ENCODE results near the gene PRPF6.
"Not testable (repeated sequence)": the region's sequence is repeated elsewhere in the genome, so short reads cannot be mapped to it uniquely, and the experiment has no call there.

PRPF6 gene

DNA sequence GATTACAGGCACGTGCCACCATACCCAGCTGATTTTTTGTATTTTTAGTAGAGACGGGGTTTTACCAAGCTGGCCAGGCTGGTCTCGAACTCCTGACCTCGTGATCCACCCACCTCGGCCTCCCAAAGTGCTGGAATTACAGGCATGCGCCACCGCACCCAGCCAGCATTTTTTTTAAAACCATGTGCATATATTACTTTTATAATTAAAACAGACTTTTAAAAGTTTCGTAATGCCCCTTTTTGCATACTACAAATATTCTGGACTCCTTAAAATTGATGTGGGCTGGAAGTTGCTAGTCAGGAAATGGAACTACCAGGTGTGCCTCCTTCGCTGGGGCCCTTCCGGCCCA, 9.0 kb upstream of the PRPF6 start:
- in situ Hi-C loops (cut with HindIII; ENCODE audit: low sequenced_read_pairs) = not testable (repeated sequence)

DNA sequence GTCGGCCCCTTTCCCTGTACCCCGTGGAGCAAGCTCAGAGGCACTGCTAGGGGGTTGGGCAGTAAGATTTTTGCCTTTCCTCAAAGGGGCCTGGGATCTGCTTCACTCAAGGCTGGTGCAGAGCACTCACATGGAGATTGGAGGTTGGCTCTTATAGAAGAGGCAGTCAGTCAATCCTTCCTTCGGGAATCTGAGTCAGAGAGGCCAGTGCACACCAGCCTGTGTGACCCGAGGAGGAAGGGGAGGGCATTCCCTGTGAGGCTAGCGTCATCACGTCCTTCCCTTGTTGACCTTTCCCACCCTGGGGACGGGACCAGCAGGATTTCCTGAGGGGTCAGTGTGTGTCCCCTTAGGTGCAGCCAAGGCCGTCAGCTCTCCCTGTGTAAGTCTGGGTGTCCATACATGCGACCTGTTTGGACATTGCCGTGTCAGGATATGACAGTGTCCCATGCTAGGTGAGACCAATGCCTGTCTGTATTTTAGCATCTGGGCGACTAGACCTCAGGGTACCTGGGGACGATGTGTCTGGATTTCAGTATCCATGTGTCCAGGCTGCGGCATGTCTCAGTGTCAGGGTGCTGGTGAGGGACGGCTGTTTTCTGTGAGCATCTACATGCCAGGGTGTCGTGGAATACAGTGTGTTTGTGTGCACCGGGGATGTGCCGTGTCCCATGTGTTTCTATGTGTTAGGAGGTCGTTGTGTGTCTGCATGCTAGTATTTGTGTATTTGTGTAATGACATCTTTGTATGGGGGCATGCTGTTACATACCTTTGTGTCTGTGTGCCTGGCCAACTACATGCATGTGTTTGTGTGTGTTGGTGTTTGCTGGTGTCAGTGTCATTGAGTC, 8.4 kb upstream of the PRPF6 start:
- in situ Hi-C loops (cut with HindIII; ENCODE audit: low sequenced_read_pairs) = no loop called here

DNA sequence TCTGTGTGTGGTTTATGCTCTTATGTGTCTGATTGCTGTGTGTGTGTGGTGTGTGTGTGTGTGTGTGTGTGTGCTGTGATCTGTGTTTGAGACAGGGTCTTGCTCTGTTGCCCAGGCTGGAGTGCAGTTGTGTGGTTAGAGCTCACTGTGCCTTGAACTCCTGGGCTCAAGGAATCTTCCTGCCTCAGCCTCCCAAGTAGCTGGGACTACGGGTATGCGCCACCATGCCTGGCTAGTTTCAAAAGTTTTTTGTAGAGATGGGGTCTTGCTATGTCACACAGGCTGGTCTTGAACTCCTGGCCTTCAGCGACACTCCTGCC, 7.8 kb upstream of the PRPF6 start:
- in situ Hi-C loops (cut with HindIII; ENCODE audit: low sequenced_read_pairs) = no loop called here

DNA sequence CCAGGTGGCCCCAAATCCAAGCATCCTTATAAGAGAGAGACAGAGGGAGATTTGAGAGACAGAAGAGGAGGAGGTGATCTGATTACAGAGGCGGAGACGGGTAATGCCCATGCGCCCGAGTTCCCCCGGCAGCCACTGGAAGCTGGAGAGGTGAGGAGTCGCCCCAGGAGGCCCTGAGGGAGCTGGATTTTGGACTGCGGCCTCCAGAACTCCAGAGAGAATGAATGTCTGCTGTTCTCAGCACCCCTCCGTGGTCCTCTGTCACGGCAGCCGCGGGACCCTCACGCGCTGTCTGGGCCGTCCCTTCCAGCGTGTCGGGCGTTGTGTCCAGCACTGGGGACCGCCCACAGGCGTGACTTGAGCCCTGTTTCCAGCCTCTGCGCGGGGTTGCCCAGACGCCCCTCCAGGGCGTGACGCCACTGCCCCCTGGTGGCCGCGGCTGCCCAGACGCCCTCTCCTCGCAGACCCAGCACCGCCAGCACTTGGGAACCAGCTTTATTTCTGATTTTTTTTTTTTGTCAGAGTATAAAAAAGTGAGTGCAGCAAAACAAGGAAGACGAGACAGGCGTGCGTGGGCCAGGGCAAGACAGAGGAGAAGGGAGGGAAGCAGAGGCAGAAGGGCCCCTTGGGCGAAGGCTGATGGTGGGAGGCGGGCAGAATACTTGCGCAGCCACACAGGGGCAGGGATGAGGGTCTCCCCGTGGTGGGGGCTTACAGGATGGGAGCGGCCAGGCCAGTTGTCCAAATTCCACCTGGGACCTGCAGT, 7.1 kb upstream of the PRPF6 start:
- in situ Hi-C loops (cut with HindIII; ENCODE audit: low sequenced_read_pairs) = no loop called here

DNA sequence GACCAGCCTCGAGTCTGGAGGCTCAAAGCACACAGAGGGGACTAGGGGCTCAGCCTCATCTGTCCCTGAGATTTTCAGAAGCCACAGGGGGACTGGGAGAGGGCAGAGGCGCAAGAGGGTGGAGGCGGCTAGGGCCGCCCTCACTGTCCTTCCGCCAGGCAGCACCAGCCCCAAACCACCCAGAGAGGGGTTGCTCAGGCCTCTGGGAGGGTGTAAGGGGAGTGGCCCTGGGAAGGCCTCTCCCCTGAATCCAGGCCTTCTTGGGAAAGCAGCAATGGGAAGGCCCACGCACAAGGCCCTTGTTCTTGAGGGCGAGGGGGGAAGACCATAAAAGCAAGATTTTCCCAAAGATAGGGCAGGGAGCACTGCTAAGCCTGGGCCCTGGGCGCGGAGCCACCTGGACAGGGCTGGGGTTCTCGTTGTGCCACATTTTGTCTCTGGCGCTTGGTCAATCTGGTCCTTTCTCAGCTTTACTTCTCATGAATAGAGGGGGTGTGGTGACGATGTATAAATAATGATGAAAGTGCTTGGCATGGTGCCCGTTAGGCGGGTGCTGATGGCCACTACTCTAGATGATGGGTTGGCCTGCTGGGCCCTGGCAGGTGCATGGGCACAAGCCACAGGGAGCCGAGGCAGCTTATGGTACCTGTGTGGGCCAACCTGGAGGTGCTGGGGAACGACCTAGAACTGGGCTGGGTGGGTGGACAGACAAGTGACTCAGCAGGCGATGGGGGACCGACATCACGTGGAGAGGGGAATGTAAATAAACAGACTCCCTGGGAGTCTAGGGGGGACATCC, 6.3 kb upstream of the PRPF6 start:
- in situ Hi-C loops (cut with HindIII; ENCODE audit: low sequenced_read_pairs) = no loop called here

DNA sequence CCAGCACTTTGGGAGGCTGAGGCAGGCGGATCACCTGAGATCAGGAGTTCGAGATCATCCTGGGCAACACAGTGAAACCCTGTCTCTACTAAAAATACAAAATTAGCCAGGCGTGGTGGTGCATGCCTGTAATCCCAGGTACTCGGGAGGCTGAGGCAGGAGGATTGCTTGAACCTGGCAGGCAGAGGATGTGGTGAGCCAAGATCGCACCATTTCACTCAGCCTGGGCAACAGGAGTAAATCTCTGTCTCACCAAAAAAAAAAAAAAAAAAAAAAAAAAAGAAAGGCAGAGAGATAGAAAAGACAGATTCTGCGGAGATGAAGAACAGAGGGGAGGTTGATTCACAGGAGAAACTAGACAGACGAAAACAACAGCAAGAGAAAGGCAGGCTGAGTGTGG, 4.4 kb upstream of the PRPF6 start:
- in situ Hi-C loops (cut with HindIII; ENCODE audit: low sequenced_read_pairs) = not testable (repeated sequence)

DNA sequence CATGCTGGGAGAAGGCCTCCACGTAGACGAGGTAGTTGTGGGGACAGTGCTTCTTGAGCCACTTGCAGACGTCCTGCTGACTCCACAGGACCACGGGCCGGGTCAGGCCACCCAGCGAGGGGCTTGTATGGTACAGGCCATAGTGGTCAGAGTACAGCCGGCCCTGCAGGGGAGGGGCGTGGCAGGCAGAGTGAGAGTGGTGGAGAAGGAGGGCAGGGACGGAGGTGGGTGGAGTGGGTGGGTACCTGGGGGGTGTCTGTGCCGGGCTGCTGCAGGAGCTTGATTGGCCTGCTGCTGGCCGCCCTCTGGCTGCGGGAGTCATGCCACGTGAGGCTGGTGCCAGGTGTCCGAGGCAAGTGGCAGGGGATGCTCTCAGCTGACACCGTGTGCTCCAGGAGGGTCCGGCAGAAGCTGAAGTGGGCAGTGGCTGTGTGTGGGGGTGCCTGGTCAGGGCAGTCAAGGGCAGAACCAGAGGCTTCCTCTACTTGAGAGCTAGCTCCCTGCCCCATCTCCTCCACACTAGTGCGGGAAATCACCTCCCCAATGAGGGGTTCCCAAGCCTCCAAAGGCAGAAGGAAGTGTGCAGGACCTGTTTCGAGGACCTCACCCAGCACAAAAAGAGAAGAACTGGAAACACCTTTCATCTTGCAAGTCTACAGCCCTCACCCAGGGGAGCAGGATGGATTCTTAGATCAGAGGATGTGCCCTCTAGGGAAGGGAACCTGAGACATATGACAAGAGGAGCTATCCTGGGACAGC, 3.8 kb upstream of the PRPF6 start:
- in situ Hi-C loops (cut with HindIII; ENCODE audit: low sequenced_read_pairs) = no loop called here

DNA sequence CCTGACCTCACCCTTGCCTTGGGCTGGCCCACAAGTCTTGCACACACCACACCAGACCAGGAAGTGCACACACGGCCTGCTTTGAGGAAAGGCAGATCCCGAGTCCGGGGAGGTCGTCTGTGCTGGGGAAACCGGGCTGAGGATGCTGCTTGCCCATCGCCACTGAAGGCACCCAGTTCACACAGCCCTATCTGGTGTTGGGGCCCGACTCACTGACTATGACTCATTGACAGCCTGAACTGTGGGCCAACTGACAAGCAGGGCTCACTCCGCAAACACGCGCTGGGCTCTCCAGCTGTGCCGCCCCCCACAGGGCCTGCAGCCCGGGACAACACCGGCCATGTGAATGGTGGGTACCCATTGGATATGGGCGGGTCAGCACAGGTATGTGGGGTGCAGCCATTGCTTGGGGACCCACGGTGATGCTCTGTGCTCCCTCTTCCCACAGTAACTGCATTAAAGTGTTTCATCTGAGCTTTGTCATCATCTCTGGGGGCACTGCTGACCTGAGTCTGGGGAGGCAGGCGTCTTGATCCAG, 3.1 kb upstream of the PRPF6 start:
- in situ Hi-C loops (cut with HindIII; ENCODE audit: low sequenced_read_pairs) = no loop called here

DNA sequence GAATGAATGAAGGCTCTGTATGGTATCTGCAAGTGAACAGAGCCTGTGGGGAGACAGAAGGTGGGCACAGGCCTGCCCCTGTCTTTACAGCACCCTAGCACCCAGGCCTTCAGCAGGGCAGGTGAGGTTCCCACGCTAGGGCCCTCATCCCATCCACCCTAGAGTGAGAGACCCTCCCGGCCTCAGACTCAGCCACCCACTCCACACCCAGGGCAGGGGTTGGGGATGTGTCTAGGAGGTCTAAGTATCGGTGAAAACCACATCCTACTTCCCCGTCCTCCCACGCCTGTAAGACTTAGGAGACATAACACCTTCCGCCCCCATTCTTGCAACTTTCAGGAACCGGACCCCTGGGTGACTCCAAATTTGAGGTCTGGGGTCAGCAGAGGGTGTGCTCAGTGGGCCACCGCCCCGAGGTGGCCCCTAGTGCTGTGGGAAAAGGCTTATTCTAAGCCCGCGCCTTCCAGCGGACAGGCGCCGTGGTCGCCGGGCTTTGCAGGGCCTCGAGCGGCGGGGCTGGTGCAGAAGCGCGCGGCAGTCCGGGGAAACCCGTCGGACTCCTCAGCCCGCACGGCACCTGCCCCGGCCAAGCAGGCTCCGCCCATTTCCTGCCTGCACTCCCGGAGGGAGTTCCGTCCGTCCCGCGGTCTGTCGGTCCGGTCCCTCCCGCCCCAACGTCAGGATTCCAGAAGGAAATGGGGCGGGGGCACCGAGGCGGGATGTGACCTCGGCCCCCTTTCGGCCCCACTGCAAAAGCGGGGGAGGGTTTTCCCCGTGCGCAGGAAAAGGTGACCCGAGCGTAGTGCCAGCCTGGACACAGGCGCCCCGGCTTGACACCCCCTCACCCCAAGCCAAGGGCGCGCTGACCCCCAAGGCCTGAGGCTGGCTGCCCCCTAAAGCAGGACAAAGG, 2.4 kb upstream of the PRPF6 start:
- in situ Hi-C loops (cut with HindIII; ENCODE audit: low sequenced_read_pairs) = no loop called here

DNA sequence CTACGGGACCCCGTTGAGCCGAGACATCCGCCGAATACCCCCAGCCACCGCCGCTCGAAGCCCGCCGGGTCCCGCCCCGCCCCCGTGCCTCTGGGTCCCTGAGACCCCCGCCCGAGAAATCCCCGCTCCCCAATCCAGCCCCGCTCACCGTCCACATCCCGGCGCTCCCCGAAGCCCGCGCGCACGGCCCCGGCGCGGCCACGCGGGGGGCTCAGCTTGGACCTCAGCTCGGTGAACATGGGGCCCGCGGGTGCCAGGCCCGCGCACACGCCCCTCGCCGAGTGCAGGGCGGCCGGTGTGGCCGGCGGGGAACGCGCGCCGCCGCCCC, 1.7 kb upstream of the PRPF6 start:
- in situ Hi-C loops (cut with HindIII; ENCODE audit: low sequenced_read_pairs) = no loop called here

DNA sequence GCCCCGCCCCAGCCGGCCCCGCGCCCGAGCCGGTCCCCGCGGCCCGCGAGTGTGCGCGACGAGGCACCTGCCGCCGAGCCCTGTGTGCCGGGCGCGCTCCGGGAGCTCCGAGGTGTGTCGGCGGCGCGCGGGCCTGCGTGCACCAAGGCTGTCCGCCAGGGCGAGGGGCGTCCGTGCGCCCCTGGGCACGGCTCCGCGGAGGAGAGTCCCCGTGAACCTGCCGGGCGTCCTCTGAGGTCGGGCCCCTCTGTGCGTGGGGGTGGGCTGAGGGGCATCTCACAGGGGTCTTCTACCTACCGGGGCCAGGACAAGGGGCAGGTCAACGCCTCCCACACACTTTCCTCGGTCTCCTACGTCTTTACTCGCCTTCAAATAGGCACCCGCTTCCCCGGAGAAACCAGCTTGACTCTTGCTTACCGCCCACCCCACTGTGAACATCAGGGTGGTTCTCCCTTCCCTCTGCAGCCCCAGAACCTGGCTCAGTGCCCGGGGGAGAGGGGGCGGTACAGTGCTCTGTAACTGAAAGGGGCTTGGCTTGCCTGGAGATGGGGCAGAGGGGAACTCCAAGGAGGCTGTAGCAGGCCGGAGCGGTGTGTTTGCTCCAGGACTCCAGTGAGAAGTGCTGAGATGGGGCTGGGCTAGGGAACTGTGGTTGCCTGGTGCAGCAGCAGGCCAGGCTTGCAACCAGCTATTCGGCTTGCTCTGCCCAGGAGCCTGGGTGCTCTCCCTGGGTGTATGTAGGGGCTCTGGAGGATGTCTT, 1.2 kb upstream of the PRPF6 start, which contains the start of gene SAMD10:
Gene SAMD10 (minus strand): TSS at position 86 of the 760 bp plus-strand sequence. CDS start 175 bp downstream, outside the sequence.
- in situ Hi-C loops (cut with HindIII; ENCODE audit: low sequenced_read_pairs) = no loop called here

DNA sequence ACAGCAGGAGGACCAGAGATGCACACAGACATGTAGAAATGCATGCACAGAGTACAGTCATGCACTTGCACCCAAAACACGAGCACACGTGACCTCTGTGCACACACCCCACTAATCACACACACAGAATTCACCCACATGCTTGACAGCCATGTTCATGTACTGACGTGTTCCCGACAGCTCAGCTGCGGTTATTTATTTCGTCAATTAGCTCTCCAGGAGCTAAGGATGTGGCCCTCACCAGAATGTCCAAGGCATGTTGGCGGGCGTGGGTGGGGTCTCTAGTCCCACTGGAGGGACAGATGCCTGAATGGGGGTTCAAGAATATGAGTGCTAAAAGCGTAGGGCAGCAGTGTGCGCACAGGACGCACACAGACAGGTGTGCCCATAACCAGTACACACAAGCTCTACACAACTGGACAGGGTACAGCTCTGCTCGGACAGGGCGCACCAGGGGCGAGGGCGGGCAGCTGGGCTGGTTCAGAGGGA, 571 bp upstream of the PRPF6 start:
- in situ Hi-C loops (cut with HindIII; ENCODE audit: low sequenced_read_pairs) = no loop called here

DNA sequence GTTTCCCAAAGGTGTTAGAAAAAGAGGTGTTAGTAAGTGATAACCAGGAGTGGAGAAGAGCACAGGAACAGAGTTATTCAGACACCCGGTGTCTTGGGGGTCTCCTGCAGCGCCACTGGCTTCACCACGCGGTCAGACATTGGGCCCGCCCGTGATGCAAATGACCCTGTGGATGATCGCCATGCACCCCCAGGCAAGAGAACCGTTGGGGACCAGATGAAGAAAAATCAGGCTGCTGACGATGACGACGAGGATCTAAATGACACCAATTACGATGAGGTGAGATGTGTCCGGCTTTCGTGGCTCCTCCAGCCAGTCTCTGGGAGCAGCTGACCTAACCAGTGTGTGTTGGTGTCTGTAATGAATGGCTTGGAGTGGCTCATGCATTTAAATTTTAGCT, 2.0 kb downstream of the PRPF6 start:
- in situ Hi-C loops (cut with HindIII; ENCODE audit: low sequenced_read_pairs) = no loop called here

DNA sequence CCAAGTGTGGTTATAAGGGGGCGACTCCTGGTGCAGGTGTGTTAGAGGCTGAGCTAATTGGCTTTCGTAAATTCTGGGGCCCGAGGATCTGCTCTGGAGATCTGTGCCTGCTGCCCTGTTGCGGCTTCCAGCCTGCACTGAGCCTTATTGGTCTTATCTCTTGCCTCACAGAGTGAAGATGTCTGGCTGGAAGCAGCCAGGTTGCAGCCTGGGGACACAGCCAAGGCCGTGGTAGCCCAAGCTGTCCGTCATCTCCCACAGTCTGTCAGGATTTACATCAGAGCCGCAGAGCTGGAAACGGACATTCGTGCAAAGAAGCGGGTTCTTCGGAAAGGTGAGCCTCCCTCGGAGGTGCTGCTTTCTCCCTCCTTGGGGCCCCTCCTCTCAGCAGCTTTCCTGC, 20.0 kb downstream of the PRPF6 start:
- in situ Hi-C loops (cut with HindIII; ENCODE audit: low sequenced_read_pairs) = loop anchor here (10.0 kb wide), 1 partner anchor 144 kb away; no protein-coding TSS in a partner anchor

DNA sequence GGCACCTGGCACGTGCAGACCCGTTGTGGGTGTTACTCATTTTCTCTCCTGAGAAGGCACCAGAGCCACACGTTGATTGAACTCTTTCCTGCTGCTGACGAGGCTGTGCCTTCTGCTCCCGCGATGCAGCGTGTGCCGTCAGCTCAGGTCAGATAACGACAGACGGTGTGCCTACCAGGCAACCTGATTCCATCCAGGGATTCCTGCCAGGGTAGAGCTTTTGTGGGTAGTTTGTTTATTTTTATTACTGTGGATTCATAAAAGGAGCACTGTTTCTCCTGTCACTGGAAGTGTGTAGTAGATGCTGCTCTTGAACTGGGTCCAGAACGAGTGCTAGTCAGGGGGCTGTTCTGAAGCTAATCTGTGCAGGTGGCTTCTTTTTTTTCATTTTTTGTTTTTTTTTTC, 20.7 kb downstream of the PRPF6 start:
- in situ Hi-C loops (cut with HindIII; ENCODE audit: low sequenced_read_pairs) = loop anchor here (10.0 kb wide), 1 partner anchor 143 kb away; no protein-coding TSS in a partner anchor

DNA sequence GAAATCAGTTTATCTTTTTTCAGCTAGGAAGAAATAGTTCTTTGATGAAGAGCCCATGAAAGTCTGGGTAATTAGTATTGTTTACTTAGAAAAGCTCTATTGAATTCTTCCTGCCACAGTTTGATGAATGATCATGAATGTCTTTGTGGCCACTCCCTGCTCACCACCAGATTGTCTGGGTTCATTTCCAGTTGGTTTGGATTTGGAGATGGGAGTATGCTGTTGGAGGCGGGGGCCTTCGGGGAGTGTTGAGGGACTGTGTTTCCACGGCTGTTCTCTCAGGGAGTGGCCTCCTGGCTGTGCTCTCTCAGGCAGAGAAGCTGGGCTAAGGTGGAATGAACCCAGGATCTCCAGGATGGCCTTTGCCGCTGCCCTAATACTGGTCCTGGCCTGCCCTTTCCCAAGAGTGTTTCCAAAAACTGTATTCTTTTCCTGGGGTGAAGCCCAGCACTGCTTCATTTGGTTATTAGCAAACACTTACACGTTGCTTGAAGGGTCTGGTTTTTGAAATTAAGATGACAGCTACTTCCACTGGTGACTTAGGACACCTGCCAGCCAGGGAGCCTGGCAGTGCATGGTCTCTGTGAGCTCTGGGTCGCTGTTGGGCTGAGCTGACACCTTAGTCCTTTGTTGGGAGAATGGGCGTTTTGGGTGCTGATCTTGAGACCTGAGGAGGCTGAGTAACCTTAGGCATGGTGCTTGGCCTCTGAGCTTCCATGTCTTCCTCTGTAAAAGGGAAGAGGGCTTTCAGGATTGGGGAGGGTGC, 23.2 kb downstream of the PRPF6 start:
- in situ Hi-C loops (cut with HindIII; ENCODE audit: low sequenced_read_pairs) = loop anchor here (10.0 kb wide), 1 partner anchor 141 kb away; no protein-coding TSS in a partner anchor

DNA sequence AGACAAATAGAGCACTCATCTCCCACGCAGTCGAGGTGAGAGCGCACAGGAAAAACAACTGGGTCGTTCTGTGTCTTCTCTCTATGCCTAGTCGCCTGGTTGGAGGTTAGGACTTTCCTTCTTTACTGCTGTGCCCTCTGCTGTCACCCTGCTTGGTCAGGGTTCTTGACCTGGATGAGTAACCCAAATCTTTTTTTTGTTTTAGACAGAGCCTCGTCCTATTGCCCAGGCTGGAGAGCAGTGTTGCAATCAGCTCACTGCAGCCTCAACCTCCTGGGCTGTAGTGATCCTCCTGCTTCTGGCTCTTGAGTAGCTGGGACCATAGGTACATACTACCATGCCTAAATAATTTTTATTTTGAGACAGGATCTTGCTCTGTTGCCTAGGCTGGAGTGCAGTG, 24.5 kb downstream of the PRPF6 start:
- in situ Hi-C loops (cut with HindIII; ENCODE audit: low sequenced_read_pairs) = loop anchor here (10.0 kb wide), 1 partner anchor 139 kb away; no protein-coding TSS in a partner anchor

DNA sequence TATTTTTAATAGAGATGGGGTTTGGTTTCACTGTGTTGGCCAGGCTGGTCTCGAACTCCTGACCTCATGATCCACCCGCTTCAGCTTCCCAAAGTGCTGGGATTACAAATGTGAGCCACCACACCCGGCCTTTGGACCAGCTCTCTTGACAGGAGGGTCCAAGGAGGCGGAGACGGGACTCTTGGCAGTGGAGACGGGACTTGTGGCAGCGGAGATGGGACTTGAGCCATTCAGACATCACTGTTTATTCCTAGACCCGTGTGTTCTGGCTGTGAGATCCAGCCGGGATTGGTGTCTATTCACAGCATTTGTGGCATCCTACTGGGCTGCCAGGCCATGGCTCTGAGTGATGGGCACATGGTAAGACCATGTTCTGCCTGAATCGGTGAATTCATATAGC, 25.6 kb downstream of the PRPF6 start:
- in situ Hi-C loops (cut with HindIII; ENCODE audit: low sequenced_read_pairs) = loop anchor here (10.0 kb wide), 1 partner anchor 138 kb away; no protein-coding TSS in a partner anchor

All from endothelial cell of hepatic sinusoid (primary cell).